ENCODE data around the gene SPSB1. TPM values are rescaled to one million over a fixed set of nuclear protein-coding genes. Genes with fewer than 3 reads are reported as not detected.
A peak's percentile ranks its signal among the peaks of the same experiment; 100 is the strongest.

The SPSB1 gene
- total RNA-seq, 6 experiments from 2014 or later, result 5.9 to 10.4 (median 8.6) TPM

GRCh38 chr1:9249534-9250410 is 42.9 kb upstream of the SPSB1 start:
- no peaks in the 10 kb centered on the region for H3K9me3 Mint-ChIP-seq
- no peaks in the 10 kb centered on the region for H3K36me3 Mint-ChIP-seq (ENCODE audit: low read depth)
- H3K27ac Mint-ChIP-seq, result no peak overlapping the region
- peak; percentile 41 for DNase-seq
- peak; percentile 83 for TF ChIP-seq CTCF (IDR thresholded peaks at IDR 0.05)
- peaks cover 6% of the 10 kb centered on the region; the same call in 1 of the 2 replicates for H3K4me1 Mint-ChIP-seq (ENCODE audit: low read depth)
- H3K27me3 Mint-ChIP-seq (ENCODE audit: insufficient read depth), result no peaks in the 10 kb centered on the region; the same call in 1 of the 2 replicates
- H3K4me3 Mint-ChIP-seq, result no peak overlapping the region

- no peaks in the 10 kb centered on the region for H3K9me3 Mint-ChIP-seq
- TF ChIP-seq CTCF (IDR thresholded peaks at IDR 0.05), result no peak
- no peaks in the 10 kb centered on the region; the same call in 1 of the 2 replicates for H3K27me3 Mint-ChIP-seq (ENCODE audit: insufficient read depth)
- no peak for DNase-seq
- H3K27ac Mint-ChIP-seq, result no peak overlapping the region
- no peaks in the 10 kb centered on the region for H3K36me3 Mint-ChIP-seq (ENCODE audit: low read depth)
- H3K4me1 Mint-ChIP-seq (ENCODE audit: low read depth), result peaks cover 6% of the 10 kb centered on the region; the same call in 1 of the 2 replicates
- no peak overlapping the region for H3K4me3 Mint-ChIP-seq
Measured at GRCh38 chr1:9250411-9251381, 42.0 kb upstream of the SPSB1 start.

- no peaks in the 10 kb centered on the region for H3K9me3 Mint-ChIP-seq
- DNase-seq, result no peak
- H3K36me3 Mint-ChIP-seq (ENCODE audit: low read depth), result no peaks in the 10 kb centered on the region
- no peaks in the 10 kb centered on the region; the same call in 1 of the 2 replicates for H3K27me3 Mint-ChIP-seq (ENCODE audit: insufficient read depth)
- TF ChIP-seq CTCF (IDR thresholded peaks at IDR 0.05), result no peak
- no peak overlapping the region for H3K4me3 Mint-ChIP-seq
- no peak overlapping the region for H3K27ac Mint-ChIP-seq
- H3K4me1 Mint-ChIP-seq (ENCODE audit: low read depth), result peaks cover 6% of the 10 kb centered on the region; the same call in 1 of the 2 replicates
Measured at GRCh38 chr1:9251501-9251900, 41.2 kb upstream of the SPSB1 start.

GRCh38 chr1:9253004-9253403 is 39.7 kb upstream of the SPSB1 start:
- DNase-seq, result no peak
- no peak for TF ChIP-seq CTCF (IDR thresholded peaks at IDR 0.05)
- Mint-ChIP-seq H3K36me3 (ENCODE audit: low read depth) (peaks cover 5% of the 10 kb centered on the region), H3K4me3 (no peak overlapping the region), H3K27me3 (ENCODE audit: insufficient read depth) (no peaks in the 10 kb centered on the region), H3K27ac (no peak overlapping the region), H3K4me1 (ENCODE audit: low read depth) (peaks cover 6% of the 10 kb centered on the region; the same call in 1 of the 2 replicates), H3K9me3 (peaks cover 6% of the 10 kb centered on the region)

GRCh38 chr1:9253453-9254105 is 39.1 kb upstream of the SPSB1 start:
- no peak for DNase-seq
- Mint-ChIP-seq H3K27ac (no peak overlapping the region), H3K4me3 (no peak overlapping the region), H3K9me3 (peaks cover 11% of the 10 kb centered on the region), H3K36me3 (ENCODE audit: low read depth) (peaks cover 11% of the 10 kb centered on the region), H3K27me3 (ENCODE audit: insufficient read depth) (no peaks in the 10 kb centered on the region), H3K4me1 (ENCODE audit: low read depth) (peaks cover 6% of the 10 kb centered on the region; the same call in 1 of the 2 replicates)
- TF ChIP-seq CTCF (IDR thresholded peaks at IDR 0.05), result no peak

Measured in HFFc6 (cell line).